ENCODE results near the gene CYP2F1.
"Not testable (repeated sequence)": the region's sequence is repeated elsewhere in the genome, so short reads cannot be mapped to it uniquely, and the experiment has no call there.

GRCh38 chr19:41127801-41128300 is 13.6 kb downstream of the CYP2F1 start:
- TF ChIP-seq CTCF, POLR2A, EP300 (IDR thresholded peaks at IDR 0.05): not testable (repeated sequence)
